Stimulated activated naive B cell treated with anti-CD40 and anti-IgM and Interleukin-4, amounts not matched to agents 10 μg/mL and 1 μg/mL and 100 μg/mL, for 72 hours (primary cell): ENCODE results near the gene PBRM1.

Source experiments
- ATAC-seq, 2 donors: fragments of 150-1000 bp; cut with Tn5 transposase; replicated peaks; 2 replicates each; pipeline ENCODE4 v1.10.0; 2021; ENCODE audit warnings: moderate library complexity in 1 of 2
- DNase-seq: peaks from one replicate; pipeline ENCODE4 v3.0.0; 2021
- H3K27ac Mint-ChIP-seq: one replicate; pipeline ENCODE4 v1.8.0; 2022; ENCODE audit warnings: mild to moderate bottlenecking, mixed read lengths
- H3K27me3 Mint-ChIP-seq, 2 donors: one replicate each; pipeline ENCODE4 v1.8.0; 2022; ENCODE audit warnings: mixed read lengths in 2 of 2
- H3K36me3 Mint-ChIP-seq, 2 donors: one replicate each; pipeline ENCODE4 v1.8.0; 2022; ENCODE audit warnings: mixed read lengths in 2 of 2, mild to moderate bottlenecking in 1 of 2
- H3K4me1 Mint-ChIP-seq, 2 donors: one replicate each; pipeline ENCODE4 v1.8.0; 2022; ENCODE audit warnings: mixed read lengths in 2 of 2, mild to moderate bottlenecking in 1 of 2
- H3K4me3 Mint-ChIP-seq, 2 donors: one replicate each; pipeline ENCODE4 v1.8.0; 2022; ENCODE audit warnings: mild to moderate bottlenecking in 2 of 2, mixed read lengths in 2 of 2, moderate library complexity in 1 of 2
- H3K9me3 Mint-ChIP-seq, 2 donors: one replicate each; pipeline ENCODE4 v1.8.0; 2022; ENCODE audit warnings: mixed read lengths in 2 of 2, mild to moderate bottlenecking in 1 of 2

The PBRM1 gene

DNA sequence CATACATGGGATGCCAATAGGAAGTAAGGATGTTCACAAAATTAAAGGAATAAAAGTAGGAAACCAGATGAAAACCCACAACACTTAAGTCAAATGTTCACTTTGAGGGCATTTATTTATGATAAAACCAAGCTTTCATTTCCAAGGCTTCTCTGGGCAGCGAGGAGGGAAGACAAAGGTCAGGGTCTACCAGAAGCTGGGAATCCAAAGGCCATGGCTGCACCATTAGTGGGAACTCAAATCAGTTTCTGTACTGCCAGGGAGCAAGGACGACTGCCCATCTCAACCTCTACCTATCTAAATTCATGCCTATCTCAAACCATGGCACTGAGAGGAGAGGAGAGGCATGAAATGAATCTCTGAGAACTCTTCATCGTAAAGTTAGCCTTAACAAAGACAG, 22.6 kb downstream of the PBRM1 start:
- no peak overlapping the region for H3K27ac Mint-ChIP-seq

DNA sequence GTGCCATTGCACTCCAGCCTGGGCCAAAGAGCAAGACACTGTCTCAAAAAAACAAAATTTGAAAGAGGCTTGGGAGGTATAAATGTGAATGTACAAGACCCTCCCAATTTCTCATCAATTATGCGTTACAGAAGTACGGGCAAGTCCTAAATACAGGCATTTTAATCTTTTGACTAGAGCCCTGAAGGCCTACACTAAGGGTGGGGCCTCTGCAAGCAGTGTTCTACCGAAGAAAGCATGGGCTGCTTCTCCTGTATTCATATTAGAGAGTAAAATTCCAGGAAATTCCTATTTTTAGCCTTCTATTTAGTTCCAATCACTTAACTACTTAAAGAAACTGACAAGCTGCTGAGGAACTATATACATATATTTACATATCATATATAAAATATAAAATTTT, 25.7 kb downstream of the PBRM1 start:
- no peak for DNase-seq
- H3K4me3 Mint-ChIP-seq: no peak overlapping the region
- no peaks in the 10 kb centered on the region for H3K27me3 Mint-ChIP-seq
- peaks cover 34 to 37% of the 10 kb centered on the region in 2 donors for H3K36me3 Mint-ChIP-seq
- H3K4me1 Mint-ChIP-seq: no peaks in the 10 kb centered on the region
- no peak overlapping the region for H3K27ac Mint-ChIP-seq
- ATAC-seq: no peak
- H3K9me3 Mint-ChIP-seq: no peaks in the 10 kb centered on the region

More for the DNA sequence above, 22.6 kb downstream of the PBRM1 start:
- Mint-ChIP-seq H3K4me1 (no peaks in the 10 kb centered on the region), H3K27me3 (no peaks in the 10 kb centered on the region), H3K36me3 (peaks cover 30 to 41% of the 10 kb centered on the region in 2 donors), H3K4me3 (no peak overlapping the region), H3K9me3 (no peaks in the 10 kb centered on the region)
- no peak for DNase-seq
- ATAC-seq: no peak

- Mint-ChIP-seq H3K27ac (no peak overlapping the region), H3K36me3 (peaks cover 21 to 24% of the 10 kb centered on the region in 2 donors), H3K4me3 (no peak overlapping the region), H3K27me3 (no peaks in the 10 kb centered on the region), H3K9me3 (no peaks in the 10 kb centered on the region), H3K4me1 (no peaks in the 10 kb centered on the region)
- ATAC-seq (no peak), DNase-seq (no peak)
Measured at GRCh38 chr3:52655895-52656294, 29.8 kb downstream of the PBRM1 start.

GRCh38 chr3:52651592-52651991, 34.1 kb downstream of the PBRM1 start:
- Mint-ChIP-seq H3K4me1 (no peaks in the 10 kb centered on the region), H3K9me3 (no peaks in the 10 kb centered on the region), H3K4me3 (no peak overlapping the region), H3K27me3 (no peaks in the 10 kb centered on the region), H3K27ac (no peak overlapping the region), H3K36me3 (peaks cover 26 to 46% of the 10 kb centered on the region in 2 donors)
- no peak for ATAC-seq
- DNase-seq: no peak

DNA sequence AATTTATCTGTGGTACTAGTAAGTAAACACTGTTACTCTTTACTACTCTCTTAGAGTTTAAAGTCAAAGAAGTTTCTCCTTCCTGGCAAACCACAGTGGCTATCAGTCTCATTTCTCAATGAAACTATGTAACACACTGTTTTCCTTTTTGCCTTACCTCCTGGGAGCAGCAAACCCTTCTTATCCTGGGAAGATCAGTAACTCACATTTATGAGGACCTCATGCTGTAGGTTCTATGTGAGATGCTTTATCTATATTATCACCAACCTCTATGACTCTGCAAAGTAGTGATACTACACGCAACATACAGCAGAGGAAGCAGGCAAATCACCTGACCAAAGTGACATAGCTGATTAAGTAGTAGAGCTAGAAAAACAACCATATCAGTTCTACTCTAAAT, 35.3 kb downstream of the PBRM1 start:
- Mint-ChIP-seq H3K27ac (no peak overlapping the region), H3K36me3 (peaks cover 24 to 39% of the 10 kb centered on the region in 2 donors), H3K4me3 (no peak overlapping the region)

DNA sequence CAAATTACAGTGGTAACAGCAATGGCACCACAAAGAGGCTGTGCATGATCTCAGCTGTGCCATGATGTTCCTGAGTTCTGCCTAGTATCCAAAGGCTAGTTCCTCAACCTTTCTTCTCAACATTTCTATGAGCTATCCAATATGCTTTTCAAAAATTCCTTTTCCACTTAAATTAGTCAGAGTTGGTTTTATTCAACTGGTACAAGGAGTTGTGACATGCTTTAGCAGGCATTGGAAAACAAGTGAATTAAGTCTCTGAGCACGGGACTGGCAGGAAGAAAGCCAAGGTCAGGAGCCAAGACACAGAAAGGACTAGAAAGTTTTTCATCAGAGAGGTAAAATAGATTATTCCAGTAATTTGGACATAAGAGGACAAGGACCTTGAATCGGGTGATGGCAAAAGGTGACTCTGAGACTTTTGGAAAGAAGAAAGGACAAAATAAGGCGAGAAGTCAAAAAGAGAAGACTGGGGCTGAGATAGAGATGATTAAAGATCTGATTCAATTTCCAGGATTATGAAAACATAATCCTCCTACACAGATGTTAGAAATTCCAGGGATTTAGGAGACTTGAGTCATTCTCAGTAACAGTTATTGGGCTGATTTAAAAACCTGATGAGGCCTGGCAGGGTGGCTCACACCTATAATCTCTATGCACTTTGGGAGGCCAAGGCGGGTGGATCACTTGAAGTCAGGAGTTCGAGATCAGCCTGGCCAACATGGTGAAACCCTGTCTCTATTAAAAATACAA, 36.1 kb downstream of the PBRM1 start:
- H3K36me3 Mint-ChIP-seq: peaks cover 31 to 46% of the 10 kb centered on the region in 2 donors
- no peaks in the 10 kb centered on the region for H3K27me3 Mint-ChIP-seq
- H3K27ac Mint-ChIP-seq: no peak overlapping the region
- DNase-seq (no peak), ATAC-seq (no peak)
- H3K9me3 Mint-ChIP-seq: no peaks in the 10 kb centered on the region
- no peak overlapping the region for H3K4me3 Mint-ChIP-seq
- no peaks in the 10 kb centered on the region for H3K4me1 Mint-ChIP-seq

More for the DNA sequence above, 35.3 kb downstream of the PBRM1 start:
- DNase-seq (no peak), ATAC-seq (no peak)
- no peaks in the 10 kb centered on the region for H3K4me1 Mint-ChIP-seq
- no peaks in the 10 kb centered on the region for H3K9me3 Mint-ChIP-seq
- no peaks in the 10 kb centered on the region for H3K27me3 Mint-ChIP-seq

DNA sequence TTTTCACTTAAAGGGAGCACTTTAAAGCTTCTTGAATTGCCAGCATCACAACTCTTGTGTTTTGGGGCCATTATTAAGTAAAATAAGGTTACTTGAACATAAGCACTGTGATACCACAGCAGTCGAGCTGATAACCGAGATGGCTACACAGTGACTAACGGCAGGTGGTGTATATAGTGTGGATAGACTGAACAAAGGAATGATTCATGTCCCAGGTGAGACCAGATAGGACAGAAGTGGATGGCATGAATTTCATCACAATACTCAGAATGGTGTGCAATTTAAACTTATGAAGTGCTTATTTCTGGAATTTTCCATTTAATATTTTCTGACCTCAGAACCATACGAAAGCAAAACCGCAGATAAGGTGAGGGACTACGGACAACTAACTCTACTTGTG, 40.2 kb downstream of the PBRM1 start:
- Mint-ChIP-seq H3K27ac (no peak overlapping the region), H3K27me3 (no peaks in the 10 kb centered on the region), H3K4me3 (no peak overlapping the region), H3K36me3 (peaks cover 31 to 40% of the 10 kb centered on the region in 2 donors), H3K4me1 (no peaks in the 10 kb centered on the region), H3K9me3 (no peaks in the 10 kb centered on the region)
- DNase-seq: no peak
- ATAC-seq: no peak

GRCh38 chr3:52636673-52637072, 49.0 kb downstream of the PBRM1 start:
- DNase-seq (no peak), ATAC-seq (no peak)
- Mint-ChIP-seq H3K27me3 (no peaks in the 10 kb centered on the region), H3K27ac (no peak overlapping the region), H3K4me3 (no peak overlapping the region), H3K4me1 (no peaks in the 10 kb centered on the region), H3K9me3 (no peaks in the 10 kb centered on the region), H3K36me3 (peaks cover 18 to 32% of the 10 kb centered on the region in 2 donors)

GRCh38 chr3:52633786-52634185, 51.9 kb downstream of the PBRM1 start:
- Mint-ChIP-seq H3K27me3 (no peaks in the 10 kb centered on the region), H3K4me3 (no peak overlapping the region), H3K36me3 (peaks cover 14 to 24% of the 10 kb centered on the region in 2 donors), H3K27ac (no peak overlapping the region), H3K4me1 (no peaks in the 10 kb centered on the region), H3K9me3 (no peaks in the 10 kb centered on the region)
- no peak for ATAC-seq
- DNase-seq: no peak

GRCh38 chr3:52625041-52625440, 60.7 kb downstream of the PBRM1 start:
- Mint-ChIP-seq H3K36me3 (peaks cover 34 to 38% of the 10 kb centered on the region in 2 donors), H3K4me3 (no peak overlapping the region), H3K9me3 (no peaks in the 10 kb centered on the region), H3K27me3 (no peaks in the 10 kb centered on the region), H3K4me1 (no peaks in the 10 kb centered on the region), H3K27ac (no peak overlapping the region)
- ATAC-seq (no peak), DNase-seq (no peak)

DNA sequence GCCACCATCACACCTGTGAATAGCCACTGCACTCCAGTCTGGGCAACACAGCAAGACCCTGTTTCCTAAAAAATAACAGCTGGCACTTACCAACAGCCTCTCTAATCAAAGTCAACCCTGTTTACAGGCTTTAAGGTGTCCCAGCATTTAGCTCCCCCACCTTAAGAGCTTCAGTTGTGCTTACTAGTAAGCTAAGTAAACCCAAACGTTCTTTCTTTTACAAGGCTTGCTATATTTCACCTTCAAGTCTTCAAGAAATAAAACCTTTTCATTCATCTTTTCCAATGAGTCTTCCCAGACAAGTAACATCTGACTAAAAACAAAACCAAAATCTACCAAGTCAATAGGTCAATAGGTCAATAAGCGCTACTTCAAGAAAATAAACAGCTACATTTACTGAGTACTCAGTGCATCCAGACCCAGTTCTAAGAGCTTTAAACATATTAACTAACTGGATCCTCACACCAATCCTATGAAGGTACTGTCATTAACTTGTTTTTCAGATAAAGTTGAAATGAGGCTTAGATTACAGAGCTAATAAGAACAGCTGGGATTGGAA, 62.4 kb downstream of the PBRM1 start:
- Mint-ChIP-seq H3K36me3 (peaks cover 37 to 39% of the 10 kb centered on the region in 2 donors), H3K27me3 (no peaks in the 10 kb centered on the region), H3K4me1 (no peaks in the 10 kb centered on the region), H3K9me3 (no peaks in the 10 kb centered on the region), H3K27ac (no peak overlapping the region), H3K4me3 (no peak overlapping the region)
- no peak for DNase-seq
- no peak for ATAC-seq

DNA sequence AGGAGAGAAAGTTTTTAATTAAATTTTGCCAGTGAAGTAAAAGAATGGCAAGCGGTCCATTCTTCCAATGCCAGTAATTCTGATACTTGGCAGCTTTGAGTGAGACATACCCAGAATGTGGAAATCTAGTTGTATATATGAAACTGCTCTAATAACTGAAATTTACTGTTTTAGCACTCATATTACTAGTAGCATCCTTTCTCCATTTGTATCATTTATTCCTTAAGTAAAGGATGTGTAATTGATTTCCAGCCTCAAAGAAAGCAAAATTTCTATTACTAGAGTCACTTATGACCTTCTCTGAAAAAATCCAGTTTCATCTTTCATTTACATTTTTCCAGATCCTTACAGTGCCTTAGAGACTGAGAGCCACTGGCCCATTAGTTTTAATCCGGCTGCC, 65.1 kb downstream of the PBRM1 start:
- no peaks in the 10 kb centered on the region for H3K9me3 Mint-ChIP-seq
- no peak for ATAC-seq
- H3K27ac Mint-ChIP-seq: no peak overlapping the region

DNA sequence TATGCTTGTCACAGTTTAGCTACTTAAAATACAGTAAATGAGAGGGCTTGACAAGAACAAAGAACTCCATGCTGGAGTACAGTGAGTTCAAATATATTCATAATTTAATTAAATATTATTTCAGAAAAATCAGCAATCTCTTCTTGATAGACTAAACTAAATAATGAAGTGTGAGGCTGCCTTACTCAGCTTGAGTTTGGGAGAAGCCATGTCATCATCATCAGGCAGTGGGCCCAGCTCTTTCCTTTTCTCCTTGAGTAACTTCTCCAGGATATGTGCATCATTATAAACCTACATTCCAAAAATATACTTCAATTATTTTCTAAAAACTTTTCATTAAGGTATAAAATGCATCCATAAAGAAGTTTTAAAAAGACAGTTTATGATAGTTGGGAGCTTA, 70.5 kb downstream of the PBRM1 start:
- Mint-ChIP-seq H3K27ac (no peak overlapping the region), H3K4me1 (peaks cover 0 to 4% of the 10 kb centered on the region in 2 donors), H3K4me3 (no peak overlapping the region), H3K27me3 (no peaks in the 10 kb centered on the region), H3K9me3 (no peaks in the 10 kb centered on the region), H3K36me3 (peaks cover 31 to 49% of the 10 kb centered on the region in 2 donors)
- ATAC-seq: no peak
- no peak for DNase-seq

More for the DNA sequence above, 65.1 kb downstream of the PBRM1 start:
- Mint-ChIP-seq H3K4me1 (no peaks in the 10 kb centered on the region), H3K36me3 (peaks cover 33 to 45% of the 10 kb centered on the region in 2 donors), H3K4me3 (no peak overlapping the region), H3K27me3 (no peaks in the 10 kb centered on the region)
- DNase-seq: no peak

GRCh38 chr3:52614689-52615088, 71.0 kb downstream of the PBRM1 start:
- H3K36me3 Mint-ChIP-seq: peaks cover 27 to 45% of the 10 kb centered on the region in 2 donors
- ATAC-seq: no peak

DNA sequence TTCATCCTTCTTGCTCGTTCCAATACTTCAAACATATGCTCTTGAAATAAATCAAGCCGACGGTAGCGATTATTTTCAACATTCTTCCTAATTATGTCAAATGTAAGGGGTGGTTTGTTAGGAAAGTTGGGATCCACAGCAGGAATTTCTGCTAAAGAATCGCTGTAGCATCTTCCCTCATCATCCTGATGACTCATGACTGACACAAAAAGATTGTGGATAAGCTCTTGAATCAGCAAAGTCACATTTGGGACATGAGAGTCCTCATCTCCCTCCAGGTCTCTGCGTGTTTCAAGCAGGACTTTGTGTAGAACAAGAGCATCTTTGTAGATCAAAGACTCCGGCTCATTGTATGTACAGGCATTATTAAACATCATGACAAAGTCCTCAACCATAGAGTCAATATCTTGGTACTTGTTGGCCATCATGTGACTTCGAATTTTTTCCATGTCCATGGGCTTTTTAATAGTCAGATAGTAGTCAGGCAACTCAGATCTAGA, 76.3 kb downstream of the PBRM1 start:
- H3K4me1 Mint-ChIP-seq: peaks cover 0 to 4% of the 10 kb centered on the region in 2 donors
- no peaks in the 10 kb centered on the region for H3K9me3 Mint-ChIP-seq
- H3K4me3 Mint-ChIP-seq: no peak overlapping the region
- no peak for ATAC-seq
- H3K27me3 Mint-ChIP-seq: no peaks in the 10 kb centered on the region
- H3K36me3 Mint-ChIP-seq: peaks cover 34 to 50% of the 10 kb centered on the region in 2 donors
- no peak for DNase-seq
- no peak overlapping the region for H3K27ac Mint-ChIP-seq

More at GRCh38 chr3:52614689-52615088, 71.0 kb downstream of the PBRM1 start:
- Mint-ChIP-seq H3K4me1 (peaks cover 0 to 4% of the 10 kb centered on the region in 2 donors), H3K27me3 (no peaks in the 10 kb centered on the region), H3K9me3 (no peaks in the 10 kb centered on the region), H3K27ac (no peak overlapping the region), H3K4me3 (no peak overlapping the region)
- no peak for DNase-seq
